Neural cell (in vitro differentiated cells): ENCODE results near the gene XG. TPM values are rescaled to one million over a fixed set of nuclear protein-coding genes. Genes with fewer than 3 reads are reported as not detected.

ENCODE experiments used
- H2AFZ ChIP-seq: fragments of 200-600, 300-800 bp; sonication (generic), shearing (Covaris generic); 2 replicates; pipeline ENCODE4 v1.6.0; 2014; ENCODE audit warnings: low read depth, mild to moderate bottlenecking, antibody characterized with exemption, low read length, moderate library complexity
- H3F3A ChIP-seq: fragments of 200-600 bp; shearing (Covaris generic); 2 replicates; pipeline ENCODE4 v1.6.1; 2016; ENCODE audit warnings: mild to moderate bottlenecking, moderate library complexity, mixed read lengths, antibody characterized with exemption, low read length; ENCODE audit not compliant: insufficient read depth, poor library complexity, severe bottlenecking
- H3K27ac ChIP-seq: fragments of 200-600, 300-800 bp; sonication (generic), shearing (Covaris generic); 2 replicates; pipeline ENCODE4 v1.5.1; 2014; ENCODE audit warnings: mild to moderate bottlenecking, low read length, moderate library complexity
- H3K27me3 ChIP-seq: fragments of 300-800, 200-600 bp; sonication (generic), shearing (Covaris generic); 2 replicates; pipeline ENCODE4 v1.6.0; 2014; ENCODE audit warnings: mild to moderate bottlenecking, low read depth, low read length, moderate library complexity; ENCODE audit not compliant: insufficient read depth
- H3K36me3 ChIP-seq: fragments of 300-800, 200-600 bp; sonication (generic), shearing (Covaris generic); 2 replicates; pipeline ENCODE4 v1.5.1; 2014; ENCODE audit warnings: mild to moderate bottlenecking, antibody characterized with exemption, low read length, moderate library complexity; ENCODE audit not compliant: insufficient read depth
- H3K4me2 ChIP-seq: fragments of 300-800, 200-600 bp; sonication (generic), shearing (Covaris generic); 2 replicates; pipeline ENCODE4 v1.6.0; 2014; ENCODE audit warnings: mild to moderate bottlenecking, low read length
- H3K4me3 ChIP-seq: fragments of 300-800, 200-600 bp; sonication (generic), shearing (Covaris generic); 2 replicates; pipeline ENCODE4 v1.5.1; 2014; ENCODE audit warnings: mild to moderate bottlenecking, low read length, moderate library complexity
- H3K79me2 ChIP-seq: fragments of 200-600 bp; shearing (Covaris generic); replicated peaks from 2 replicates; pipeline ENCODE4 v1.6.0; 2014; ENCODE audit warnings: mild to moderate bottlenecking, low read length, moderate library complexity; ENCODE audit not compliant: insufficient read depth
- H3K9ac ChIP-seq: fragments of 300-800, 200-600 bp; sonication (generic), shearing (Covaris generic); 2 replicates; pipeline ENCODE4 v1.6.1; 2016; ENCODE audit warnings: mild to moderate bottlenecking, low read length, mixed read lengths
- H3K9me2 ChIP-seq: fragments of 200-600 bp; shearing (Covaris generic); 2 replicates; pipeline ENCODE4 v1.6.1; 2016; ENCODE audit warnings: mild to moderate bottlenecking, low read length, mixed read lengths; ENCODE audit not compliant: insufficient read depth
- H3K9me3 ChIP-seq: fragments of 200-600, 300-800 bp; sonication (generic), shearing (Covaris generic); 2 replicates; pipeline ENCODE4 v1.6.1; 2016; ENCODE audit warnings: mild to moderate bottlenecking, mixed run types, low read length, moderate library complexity, mixed read lengths
- H4K20me1 ChIP-seq: fragments of 200-600 bp; shearing (Covaris generic); 2 replicates; pipeline ENCODE4 v1.6.1; 2016; ENCODE audit warnings: mild to moderate bottlenecking, mixed run types; ENCODE audit not compliant: insufficient read depth
- EP300 ChIP-seq: fragments of 450-650 bp; conservative IDR thresholded peaks from 2 replicates; pipeline ENCODE4 v1.6.1; 2014; ENCODE audit warnings: antibody characterized with exemption, mild to moderate bottlenecking, moderate library complexity; ENCODE audit not compliant: poor library complexity, severe bottlenecking
- EZH2 ChIP-seq: fragments of 200-600, 300-800 bp; shearing (Covaris generic), sonication (generic); IDR thresholded peaks from 2 replicates; pipeline ENCODE4 v1.6.1; 2014; ENCODE audit warnings: antibody characterized with exemption, low read length, borderline replicate concordance, mild to moderate bottlenecking; ENCODE audit not compliant: insufficient read depth, poor library complexity, severe bottlenecking
- MXI1 ChIP-seq: fragments of 450-650 bp; conservative IDR thresholded peaks from 2 replicates; pipeline ENCODE4 v1.6.1; 2014; ENCODE audit warnings: antibody characterized with exemption, mild to moderate bottlenecking; ENCODE audit not compliant: poor library complexity, severe bottlenecking
- POLR2AphosphoS5 ChIP-seq: IDR thresholded peaks from 2 replicates; pipeline ENCODE4 v1.6.1; 2012
- RAD21 ChIP-seq: fragments of 450-650 bp; conservative IDR thresholded peaks from 2 replicates; pipeline ENCODE4 v1.6.1; 2014; ENCODE audit warnings: antibody characterized with exemption, mild to moderate bottlenecking, moderate library complexity
- SMC3 ChIP-seq: fragments of 450-650 bp; conservative IDR thresholded peaks from 2 replicates; pipeline ENCODE4 v1.6.1; 2014; ENCODE audit warnings: antibody characterized with exemption, mild to moderate bottlenecking, moderate library complexity; ENCODE audit not compliant: poor library complexity
- TAF1 ChIP-seq: IDR thresholded peaks from 2 replicates; pipeline ENCODE4 v1.6.1; 2012; ENCODE audit warnings: low read depth
- polyA plus RNA-seq: library from polyadenylated mRNA; depleted of rRNA; stranded (reverse); fragments of >200 nt; gene quantifications from 2 replicates; pipeline ENCODE4 v1.2.3, GENCODE V29; 2014
- TF ChIP-seq, protein P1 (sequence below): IDR thresholded peaks from 2 replicates; pipeline ENCODE4 v1.6.1; 2012; ENCODE audit warnings: borderline replicate concordance
- TF ChIP-seq, protein P2 (sequence below): fragments of 450-650 bp; IDR thresholded peaks from 2 replicates; pipeline ENCODE4 v1.5.1; 2014; ENCODE audit warnings: antibody characterized with exemption, mild to moderate bottlenecking, moderate library complexity; ENCODE audit not compliant: poor library complexity, severe bottlenecking

The XG gene
- polyA plus RNA-seq, 1 donor from 2014 or later, result 0.37 TPM

DNA sequence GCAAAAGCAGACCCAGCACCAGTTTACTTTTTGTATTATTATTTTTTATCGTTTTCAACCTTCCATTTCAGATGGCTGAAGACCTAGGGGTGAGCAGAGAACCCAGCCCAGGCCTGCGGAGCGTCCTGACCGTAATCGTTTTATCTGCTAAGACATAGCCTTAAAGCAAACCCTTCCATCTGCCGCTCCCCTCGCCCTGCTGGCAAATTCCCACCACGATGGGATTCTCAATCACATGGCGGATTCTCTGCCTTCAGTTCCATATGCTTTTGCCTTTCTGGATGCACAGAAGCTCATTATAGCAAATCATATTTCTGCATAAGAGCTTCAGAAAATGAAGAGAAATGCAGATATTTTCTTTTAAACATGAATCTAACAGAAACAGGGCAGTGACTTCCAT is 18.6 kb upstream of the XG start:
- Histone ChIP-seq H4K20me1 (no peaks in the 10 kb centered on the region), H3K9me3 (no peaks in the 10 kb centered on the region), H3K27me3 (no peaks in the 10 kb centered on the region), H3K9me2 (no peaks in the 10 kb centered on the region), H3K79me2 (no peaks in the 10 kb centered on the region), H3K27ac (no peak overlapping the region), H3K9ac (no peak overlapping the region), H3K4me2 (no peak overlapping the region), H3K4me3 (no peak overlapping the region), H2AFZ (no peak overlapping the region), H3K36me3 (no peaks in the 10 kb centered on the region), H3F3A (no peaks in the 10 kb centered on the region)
- no peak for TF ChIP-seq EP300
- no peak for TF ChIP-seq POLR2AphosphoS5
- TF ChIP-seq, protein P1, sequence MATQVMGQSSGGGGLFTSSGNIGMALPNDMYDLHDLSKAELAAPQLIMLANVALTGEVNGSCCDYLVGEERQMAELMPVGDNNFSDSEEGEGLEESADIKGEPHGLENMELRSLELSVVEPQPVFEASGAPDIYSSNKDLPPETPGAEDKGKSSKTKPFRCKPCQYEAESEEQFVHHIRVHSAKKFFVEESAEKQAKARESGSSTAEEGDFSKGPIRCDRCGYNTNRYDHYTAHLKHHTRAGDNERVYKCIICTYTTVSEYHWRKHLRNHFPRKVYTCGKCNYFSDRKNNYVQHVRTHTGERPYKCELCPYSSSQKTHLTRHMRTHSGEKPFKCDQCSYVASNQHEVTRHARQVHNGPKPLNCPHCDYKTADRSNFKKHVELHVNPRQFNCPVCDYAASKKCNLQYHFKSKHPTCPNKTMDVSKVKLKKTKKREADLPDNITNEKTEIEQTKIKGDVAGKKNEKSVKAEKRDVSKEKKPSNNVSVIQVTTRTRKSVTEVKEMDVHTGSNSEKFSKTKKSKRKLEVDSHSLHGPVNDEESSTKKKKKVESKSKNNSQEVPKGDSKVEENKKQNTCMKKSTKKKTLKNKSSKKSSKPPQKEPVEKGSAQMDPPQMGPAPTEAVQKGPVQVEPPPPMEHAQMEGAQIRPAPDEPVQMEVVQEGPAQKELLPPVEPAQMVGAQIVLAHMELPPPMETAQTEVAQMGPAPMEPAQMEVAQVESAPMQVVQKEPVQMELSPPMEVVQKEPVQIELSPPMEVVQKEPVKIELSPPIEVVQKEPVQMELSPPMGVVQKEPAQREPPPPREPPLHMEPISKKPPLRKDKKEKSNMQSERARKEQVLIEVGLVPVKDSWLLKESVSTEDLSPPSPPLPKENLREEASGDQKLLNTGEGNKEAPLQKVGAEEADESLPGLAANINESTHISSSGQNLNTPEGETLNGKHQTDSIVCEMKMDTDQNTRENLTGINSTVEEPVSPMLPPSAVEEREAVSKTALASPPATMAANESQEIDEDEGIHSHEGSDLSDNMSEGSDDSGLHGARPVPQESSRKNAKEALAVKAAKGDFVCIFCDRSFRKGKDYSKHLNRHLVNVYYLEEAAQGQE, result no peak
- no peak for TF ChIP-seq RAD21
- no peak for TF ChIP-seq SMC3
- no peak for TF ChIP-seq EZH2
- TF ChIP-seq MXI1, result no peak
- TF ChIP-seq, protein P2, sequence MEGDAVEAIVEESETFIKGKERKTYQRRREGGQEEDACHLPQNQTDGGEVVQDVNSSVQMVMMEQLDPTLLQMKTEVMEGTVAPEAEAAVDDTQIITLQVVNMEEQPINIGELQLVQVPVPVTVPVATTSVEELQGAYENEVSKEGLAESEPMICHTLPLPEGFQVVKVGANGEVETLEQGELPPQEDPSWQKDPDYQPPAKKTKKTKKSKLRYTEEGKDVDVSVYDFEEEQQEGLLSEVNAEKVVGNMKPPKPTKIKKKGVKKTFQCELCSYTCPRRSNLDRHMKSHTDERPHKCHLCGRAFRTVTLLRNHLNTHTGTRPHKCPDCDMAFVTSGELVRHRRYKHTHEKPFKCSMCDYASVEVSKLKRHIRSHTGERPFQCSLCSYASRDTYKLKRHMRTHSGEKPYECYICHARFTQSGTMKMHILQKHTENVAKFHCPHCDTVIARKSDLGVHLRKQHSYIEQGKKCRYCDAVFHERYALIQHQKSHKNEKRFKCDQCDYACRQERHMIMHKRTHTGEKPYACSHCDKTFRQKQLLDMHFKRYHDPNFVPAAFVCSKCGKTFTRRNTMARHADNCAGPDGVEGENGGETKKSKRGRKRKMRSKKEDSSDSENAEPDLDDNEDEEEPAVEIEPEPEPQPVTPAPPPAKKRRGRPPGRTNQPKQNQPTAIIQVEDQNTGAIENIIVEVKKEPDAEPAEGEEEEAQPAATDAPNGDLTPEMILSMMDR, result no peak
- TF ChIP-seq TAF1, result no peak

DNA sequence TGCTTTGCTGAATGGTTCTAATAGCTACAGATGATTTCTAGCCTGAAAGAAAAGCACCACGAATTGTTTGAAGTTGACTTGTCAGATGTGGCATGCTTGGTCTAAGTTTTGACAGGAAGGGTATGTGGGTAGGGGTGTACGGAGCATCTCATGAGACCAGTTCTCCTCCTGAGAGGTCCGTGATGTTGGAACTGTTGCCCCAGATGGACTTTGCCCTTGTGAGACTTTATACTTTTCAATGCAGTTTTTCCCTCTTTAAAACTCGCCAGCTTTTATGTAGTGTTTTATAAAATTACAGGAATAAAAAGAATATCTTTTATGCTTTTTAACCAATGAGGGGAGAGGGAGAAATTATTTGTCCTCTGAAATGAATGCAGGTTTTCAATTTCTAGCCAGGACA is 16.6 kb upstream of the XG start:
- H4K20me1 ChIP-seq, result no peaks in the 10 kb centered on the region
- no peak overlapping the region for H3K4me3 ChIP-seq
- H3K9ac ChIP-seq, result no peak overlapping the region
- no peak overlapping the region for H3K4me2 ChIP-seq
- H3K9me2 ChIP-seq, result no peaks in the 10 kb centered on the region
- no peak for TF ChIP-seq TAF1
- TF ChIP-seq, protein P2, result no peak
- no peak for TF ChIP-seq EZH2
- no peak for TF ChIP-seq SMC3
- no peak for TF ChIP-seq RAD21
- TF ChIP-seq, protein P1, result no peak
- TF ChIP-seq EP300, result no peak
- no peak for TF ChIP-seq POLR2AphosphoS5
- no peak for TF ChIP-seq MXI1
- H3K27ac ChIP-seq, result no peak overlapping the region
- no peaks in the 10 kb centered on the region for H3F3A ChIP-seq
- no peaks in the 10 kb centered on the region for H3K9me3 ChIP-seq
- no peak overlapping the region for H2AFZ ChIP-seq
- H3K36me3 ChIP-seq, result no peaks in the 10 kb centered on the region
- no peaks in the 10 kb centered on the region for H3K27me3 ChIP-seq
- H3K79me2 ChIP-seq, result no peaks in the 10 kb centered on the region
